GM23338 (cell line): ENCODE data around the gene DNAH17.

ENCODE experiments used
- CREB1 ChIP-seq: fragments of 250-450 bp; sonication (Bioruptor Pico); IDR thresholded peaks from 2 replicates; pipeline ENCODE4 v1.5.0; 2020; ENCODE audit warnings: low read depth, mild to moderate bottlenecking, moderate library complexity
- EZH2 ChIP-seq: fragments of 200-600 bp; sonication (generic); IDR thresholded peaks from one replicate; pipeline ENCODE4 v1.8.0; 2017; ENCODE audit warnings: antibody characterized with exemption, mild to moderate bottlenecking, low read depth; ENCODE audit not compliant: unreplicated experiment
- EZH2phosphoT487 ChIP-seq: fragments of 200-600 bp; sonication (generic); IDR thresholded peaks from one replicate; pipeline ENCODE4 v1.8.1; 2018; ENCODE audit warnings: antibody characterized with exemption; ENCODE audit not compliant: unreplicated experiment
- NANOG ChIP-seq: IDR thresholded peaks from 2 replicates; pipeline ENCODE4 v1.6.1; 2016; ENCODE audit warnings: antibody characterized with exemption, borderline replicate concordance
- POLR2AphosphoS5 ChIP-seq: IDR thresholded peaks from 2 replicates; pipeline ENCODE4 v1.6.1; 2016; ENCODE audit warnings: antibody characterized with exemption, low read depth
- TF ChIP-seq, protein P1 (sequence below), 2 experiments: fragments of 200-600 bp in 1 of 2; sonication (generic) in 1 of 2; conservative IDR thresholded peaks; 2 replicates each; pipeline versions ENCODE4 v1.5.1 to v1.6.1; 2016 to 2017; ENCODE audit warnings: antibody characterized with exemption in 2 of 2, low read depth in 2 of 2, mild to moderate bottlenecking in 2 of 2, moderate library complexity in 1 of 2
- TF ChIP-seq, protein P2 (sequence below): IDR thresholded peaks from one replicate; pipeline ENCODE4 v1.6.1; 2018; ENCODE audit warnings: antibody characterized with exemption; ENCODE audit not compliant: unreplicated experiment
- TF ChIP-seq, protein P3 (sequence below): fragments of 250-450 bp; sonication (Bioruptor Pico); IDR thresholded peaks from 2 replicates; pipeline ENCODE4 v1.5.0; 2020; ENCODE audit warnings: mild to moderate bottlenecking, moderate library complexity

DNA sequence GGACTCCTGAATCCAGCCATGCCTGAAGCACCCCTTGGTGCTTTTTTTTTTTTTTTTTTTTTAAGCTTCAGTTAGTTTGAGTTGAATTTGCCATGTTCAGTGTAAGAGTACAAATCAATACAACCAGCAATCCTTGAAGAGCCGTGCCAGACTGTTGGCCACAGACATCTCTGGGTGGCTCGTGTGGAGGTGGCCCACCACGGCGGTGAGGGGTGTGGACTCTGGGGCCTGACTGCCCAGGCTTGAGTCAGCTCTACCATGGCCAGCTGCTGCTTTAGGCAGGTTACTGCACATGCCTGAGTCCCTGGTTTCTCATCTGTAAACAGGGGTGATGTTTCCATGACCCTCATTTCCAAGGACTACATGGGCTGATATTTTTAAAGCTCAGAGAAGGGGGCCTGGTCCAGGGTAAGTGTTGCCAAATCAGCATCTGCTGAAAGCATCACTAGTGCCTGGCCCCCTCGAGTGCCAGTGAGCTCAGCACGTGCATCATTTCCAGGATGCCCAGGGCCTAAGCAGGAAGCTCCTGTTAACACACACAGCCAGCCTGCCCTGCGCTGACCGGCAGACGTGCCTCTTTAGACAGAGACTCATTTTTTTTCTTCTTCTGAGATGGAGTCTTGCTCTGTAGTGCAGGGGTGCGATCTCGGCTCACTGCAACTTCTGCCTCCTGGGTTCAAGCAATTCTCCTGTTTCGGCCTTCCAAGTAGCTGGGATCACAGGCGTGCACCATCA lies 90.1 kb downstream of the DNAH17 start:
- TF ChIP-seq, protein P1, sequence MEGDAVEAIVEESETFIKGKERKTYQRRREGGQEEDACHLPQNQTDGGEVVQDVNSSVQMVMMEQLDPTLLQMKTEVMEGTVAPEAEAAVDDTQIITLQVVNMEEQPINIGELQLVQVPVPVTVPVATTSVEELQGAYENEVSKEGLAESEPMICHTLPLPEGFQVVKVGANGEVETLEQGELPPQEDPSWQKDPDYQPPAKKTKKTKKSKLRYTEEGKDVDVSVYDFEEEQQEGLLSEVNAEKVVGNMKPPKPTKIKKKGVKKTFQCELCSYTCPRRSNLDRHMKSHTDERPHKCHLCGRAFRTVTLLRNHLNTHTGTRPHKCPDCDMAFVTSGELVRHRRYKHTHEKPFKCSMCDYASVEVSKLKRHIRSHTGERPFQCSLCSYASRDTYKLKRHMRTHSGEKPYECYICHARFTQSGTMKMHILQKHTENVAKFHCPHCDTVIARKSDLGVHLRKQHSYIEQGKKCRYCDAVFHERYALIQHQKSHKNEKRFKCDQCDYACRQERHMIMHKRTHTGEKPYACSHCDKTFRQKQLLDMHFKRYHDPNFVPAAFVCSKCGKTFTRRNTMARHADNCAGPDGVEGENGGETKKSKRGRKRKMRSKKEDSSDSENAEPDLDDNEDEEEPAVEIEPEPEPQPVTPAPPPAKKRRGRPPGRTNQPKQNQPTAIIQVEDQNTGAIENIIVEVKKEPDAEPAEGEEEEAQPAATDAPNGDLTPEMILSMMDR (conservative IDR thresholded peaks at IDR 0.05; ENCODE audit: low read depth in 2 of 2) = no peak
- TF ChIP-seq EZH2 = no peak
- TF ChIP-seq EZH2phosphoT487 = no peak
- TF ChIP-seq POLR2AphosphoS5 = no peak
- no peak for TF ChIP-seq NANOG
- no peak for TF ChIP-seq CREB1 (CRISPR knock-in tag)
- TF ChIP-seq, protein P2, sequence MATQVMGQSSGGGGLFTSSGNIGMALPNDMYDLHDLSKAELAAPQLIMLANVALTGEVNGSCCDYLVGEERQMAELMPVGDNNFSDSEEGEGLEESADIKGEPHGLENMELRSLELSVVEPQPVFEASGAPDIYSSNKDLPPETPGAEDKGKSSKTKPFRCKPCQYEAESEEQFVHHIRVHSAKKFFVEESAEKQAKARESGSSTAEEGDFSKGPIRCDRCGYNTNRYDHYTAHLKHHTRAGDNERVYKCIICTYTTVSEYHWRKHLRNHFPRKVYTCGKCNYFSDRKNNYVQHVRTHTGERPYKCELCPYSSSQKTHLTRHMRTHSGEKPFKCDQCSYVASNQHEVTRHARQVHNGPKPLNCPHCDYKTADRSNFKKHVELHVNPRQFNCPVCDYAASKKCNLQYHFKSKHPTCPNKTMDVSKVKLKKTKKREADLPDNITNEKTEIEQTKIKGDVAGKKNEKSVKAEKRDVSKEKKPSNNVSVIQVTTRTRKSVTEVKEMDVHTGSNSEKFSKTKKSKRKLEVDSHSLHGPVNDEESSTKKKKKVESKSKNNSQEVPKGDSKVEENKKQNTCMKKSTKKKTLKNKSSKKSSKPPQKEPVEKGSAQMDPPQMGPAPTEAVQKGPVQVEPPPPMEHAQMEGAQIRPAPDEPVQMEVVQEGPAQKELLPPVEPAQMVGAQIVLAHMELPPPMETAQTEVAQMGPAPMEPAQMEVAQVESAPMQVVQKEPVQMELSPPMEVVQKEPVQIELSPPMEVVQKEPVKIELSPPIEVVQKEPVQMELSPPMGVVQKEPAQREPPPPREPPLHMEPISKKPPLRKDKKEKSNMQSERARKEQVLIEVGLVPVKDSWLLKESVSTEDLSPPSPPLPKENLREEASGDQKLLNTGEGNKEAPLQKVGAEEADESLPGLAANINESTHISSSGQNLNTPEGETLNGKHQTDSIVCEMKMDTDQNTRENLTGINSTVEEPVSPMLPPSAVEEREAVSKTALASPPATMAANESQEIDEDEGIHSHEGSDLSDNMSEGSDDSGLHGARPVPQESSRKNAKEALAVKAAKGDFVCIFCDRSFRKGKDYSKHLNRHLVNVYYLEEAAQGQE = no peak
- TF ChIP-seq, protein P3, sequence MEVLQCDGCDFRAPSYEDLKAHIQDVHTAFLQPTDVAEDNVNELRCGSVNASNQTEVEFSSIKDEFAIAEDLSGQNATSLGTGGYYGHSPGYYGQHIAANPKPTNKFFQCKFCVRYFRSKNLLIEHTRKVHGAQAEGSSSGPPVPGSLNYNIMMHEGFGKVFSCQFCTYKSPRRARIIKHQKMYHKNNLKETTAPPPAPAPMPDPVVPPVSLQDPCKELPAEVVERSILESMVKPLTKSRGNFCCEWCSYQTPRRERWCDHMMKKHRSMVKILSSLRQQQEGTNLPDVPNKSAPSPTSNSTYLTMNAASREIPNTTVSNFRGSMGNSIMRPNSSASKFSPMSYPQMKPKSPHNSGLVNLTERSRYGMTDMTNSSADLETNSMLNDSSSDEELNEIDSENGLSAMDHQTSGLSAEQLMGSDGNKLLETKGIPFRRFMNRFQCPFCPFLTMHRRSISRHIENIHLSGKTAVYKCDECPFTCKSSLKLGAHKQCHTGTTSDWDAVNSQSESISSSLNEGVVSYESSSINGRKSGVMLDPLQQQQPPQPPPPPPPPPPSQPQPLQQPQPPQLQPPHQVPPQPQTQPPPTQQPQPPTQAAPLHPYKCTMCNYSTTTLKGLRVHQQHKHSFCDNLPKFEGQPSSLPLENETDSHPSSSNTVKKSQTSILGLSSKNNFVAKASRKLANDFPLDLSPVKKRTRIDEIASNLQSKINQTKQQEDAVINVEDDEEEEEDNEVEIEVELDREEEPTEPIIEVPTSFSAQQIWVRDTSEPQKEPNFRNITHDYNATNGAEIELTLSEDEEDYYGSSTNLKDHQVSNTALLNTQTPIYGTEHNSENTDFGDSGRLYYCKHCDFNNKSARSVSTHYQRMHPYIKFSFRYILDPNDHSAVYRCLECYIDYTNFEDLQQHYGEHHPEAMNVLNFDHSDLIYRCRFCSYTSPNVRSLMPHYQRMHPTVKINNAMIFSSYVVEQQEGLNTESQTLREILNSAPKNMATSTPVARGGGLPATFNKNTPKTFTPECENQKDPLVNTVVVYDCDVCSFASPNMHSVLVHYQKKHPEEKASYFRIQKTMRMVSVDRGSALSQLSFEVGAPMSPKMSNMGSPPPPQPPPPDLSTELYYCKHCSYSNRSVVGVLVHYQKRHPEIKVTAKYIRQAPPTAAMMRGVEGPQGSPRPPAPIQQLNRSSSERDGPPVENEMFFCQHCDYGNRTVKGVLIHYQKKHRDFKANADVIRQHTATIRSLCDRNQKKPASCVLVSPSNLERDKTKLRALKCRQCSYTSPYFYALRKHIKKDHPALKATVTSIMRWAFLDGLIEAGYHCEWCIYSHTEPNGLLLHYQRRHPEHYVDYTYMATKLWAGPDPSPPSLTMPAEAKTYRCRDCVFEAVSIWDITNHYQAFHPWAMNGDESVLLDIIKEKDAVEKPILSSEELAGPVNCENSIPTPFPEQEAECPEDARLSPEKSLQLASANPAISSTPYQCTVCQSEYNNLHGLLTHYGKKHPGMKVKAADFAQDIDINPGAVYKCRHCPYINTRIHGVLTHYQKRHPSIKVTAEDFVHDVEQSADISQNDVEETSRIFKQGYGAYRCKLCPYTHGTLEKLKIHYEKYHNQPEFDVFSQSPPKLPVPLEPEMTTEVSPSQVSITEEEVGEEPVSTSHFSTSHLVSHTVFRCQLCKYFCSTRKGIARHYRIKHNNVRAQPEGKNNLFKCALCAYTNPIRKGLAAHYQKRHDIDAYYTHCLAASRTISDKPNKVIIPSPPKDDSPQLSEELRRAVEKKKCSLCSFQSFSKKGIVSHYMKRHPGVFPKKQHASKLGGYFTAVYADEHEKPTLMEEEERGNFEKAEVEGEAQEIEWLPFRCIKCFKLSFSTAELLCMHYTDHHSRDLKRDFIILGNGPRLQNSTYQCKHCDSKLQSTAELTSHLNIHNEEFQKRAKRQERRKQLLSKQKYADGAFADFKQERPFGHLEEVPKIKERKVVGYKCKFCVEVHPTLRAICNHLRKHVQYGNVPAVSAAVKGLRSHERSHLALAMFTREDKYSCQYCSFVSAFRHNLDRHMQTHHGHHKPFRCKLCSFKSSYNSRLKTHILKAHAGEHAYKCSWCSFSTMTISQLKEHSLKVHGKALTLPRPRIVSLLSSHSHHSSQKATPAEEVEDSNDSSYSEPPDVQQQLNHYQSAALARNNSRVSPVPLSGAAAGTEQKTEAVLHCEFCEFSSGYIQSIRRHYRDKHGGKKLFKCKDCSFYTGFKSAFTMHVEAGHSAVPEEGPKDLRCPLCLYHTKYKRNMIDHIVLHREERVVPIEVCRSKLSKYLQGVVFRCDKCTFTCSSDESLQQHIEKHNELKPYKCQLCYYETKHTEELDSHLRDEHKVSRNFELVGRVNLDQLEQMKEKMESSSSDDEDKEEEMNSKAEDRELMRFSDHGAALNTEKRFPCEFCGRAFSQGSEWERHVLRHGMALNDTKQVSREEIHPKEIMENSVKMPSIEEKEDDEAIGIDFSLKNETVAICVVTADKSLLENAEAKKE = no peak
